ENCODE measurements around the gene GINS3.

- TF ChIP-seq POLR2A (IDR thresholded peaks at IDR 0.05; ENCODE audit: low read depth, low read length) (no peak), POLR2AphosphoS5 (IDR thresholded peaks at IDR 0.05; ENCODE audit: low read depth, low read length) (no peak)
Observed at GRCh38 chr16:58425245-58425644, 33.0 kb downstream of the GINS3 start.

Data from GM12892 (cell line).